ENCODE measurements around the gene PPP2R3C.
"Not testable (repeated sequence)": the region's sequence is repeated elsewhere in the genome, so short reads cannot be mapped to it uniquely, and the experiment has no call there.

Gene PPP2R3C

DNA sequence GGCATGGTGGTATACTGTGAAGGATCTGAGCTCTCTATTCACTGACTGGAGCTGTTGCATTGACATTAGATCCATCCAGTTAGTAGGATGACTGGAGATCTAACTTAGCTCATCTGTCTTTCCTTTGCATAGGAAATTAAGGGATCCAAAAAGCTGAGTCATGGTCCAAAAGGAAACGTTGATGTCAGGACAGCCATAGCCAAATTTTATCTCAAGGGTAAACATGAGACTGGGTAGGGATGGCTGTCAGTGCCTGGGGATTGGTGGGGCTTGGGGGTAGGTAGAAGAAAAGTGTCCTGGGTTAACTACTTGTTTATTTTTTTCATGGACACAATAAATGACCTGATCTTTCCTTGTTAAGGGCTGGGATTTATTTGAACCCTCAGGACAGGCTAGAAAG, 71.1 kb downstream of the PPP2R3C start:
- DNase-seq, result no peak

DNA sequence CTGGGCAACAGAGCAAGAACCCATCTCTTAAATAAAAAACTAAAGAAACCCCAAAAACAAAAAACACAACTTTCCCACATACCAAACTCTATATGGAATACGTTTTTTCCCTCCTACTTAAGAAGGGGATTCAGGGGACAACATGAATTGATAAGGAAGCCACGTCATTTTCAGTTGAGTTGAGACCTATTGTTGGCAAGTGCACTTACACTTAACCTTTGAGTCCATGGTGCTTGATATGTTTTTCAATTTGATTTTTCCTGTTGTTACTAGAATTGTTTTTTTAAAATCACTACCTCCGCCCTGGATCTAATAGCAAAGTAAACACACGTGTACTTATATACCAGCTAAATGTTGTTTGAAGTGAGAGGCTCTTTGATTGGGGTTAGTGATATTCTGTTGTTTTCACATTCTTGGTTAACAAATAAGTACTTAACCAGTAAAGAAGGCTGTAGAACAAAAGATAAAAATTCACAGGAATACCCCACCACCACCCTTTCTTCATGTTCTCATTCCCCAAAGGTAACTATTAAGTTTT, 73.7 kb downstream of the PPP2R3C start:
- DNase-seq, result peak; percentile 48

DNA sequence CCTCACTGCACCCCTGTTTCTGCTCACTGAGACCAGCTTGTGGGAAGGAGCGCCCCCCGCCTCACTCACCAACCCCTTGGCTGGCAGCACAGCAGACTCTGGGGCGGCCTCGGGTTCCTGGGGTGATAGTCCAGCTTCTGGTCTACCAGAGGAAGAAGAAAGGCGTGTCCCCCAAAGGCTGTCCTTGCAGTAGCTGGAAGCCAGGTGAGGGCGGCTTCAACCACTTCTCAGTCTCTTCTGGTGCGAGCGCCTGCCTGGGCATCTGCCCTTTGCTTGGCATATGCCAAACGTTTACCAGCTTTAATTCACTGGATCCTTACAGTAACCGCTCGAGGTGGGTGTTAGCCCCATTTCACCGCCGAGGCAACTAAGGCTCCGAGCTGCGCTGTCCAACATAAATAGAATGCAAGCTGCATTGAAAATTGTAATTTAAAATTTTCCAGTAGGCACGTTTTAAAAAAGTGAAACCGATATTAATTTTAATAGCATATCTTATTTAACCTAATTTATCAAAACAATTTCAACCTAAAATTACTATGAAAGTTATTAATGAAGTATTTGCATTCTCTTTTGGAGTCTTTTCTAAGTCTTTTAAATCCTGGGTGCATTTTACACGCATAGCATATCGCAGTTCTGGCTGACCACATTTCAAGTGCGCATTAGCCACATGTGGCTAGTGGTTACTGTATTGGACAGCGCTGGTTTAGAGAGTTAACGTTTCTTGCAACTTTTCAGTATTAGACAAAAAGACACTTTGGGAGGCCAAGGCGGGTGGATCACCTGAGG, 74.8 kb downstream of the PPP2R3C start:
- DNase-seq, result peak; percentile 70

DNA sequence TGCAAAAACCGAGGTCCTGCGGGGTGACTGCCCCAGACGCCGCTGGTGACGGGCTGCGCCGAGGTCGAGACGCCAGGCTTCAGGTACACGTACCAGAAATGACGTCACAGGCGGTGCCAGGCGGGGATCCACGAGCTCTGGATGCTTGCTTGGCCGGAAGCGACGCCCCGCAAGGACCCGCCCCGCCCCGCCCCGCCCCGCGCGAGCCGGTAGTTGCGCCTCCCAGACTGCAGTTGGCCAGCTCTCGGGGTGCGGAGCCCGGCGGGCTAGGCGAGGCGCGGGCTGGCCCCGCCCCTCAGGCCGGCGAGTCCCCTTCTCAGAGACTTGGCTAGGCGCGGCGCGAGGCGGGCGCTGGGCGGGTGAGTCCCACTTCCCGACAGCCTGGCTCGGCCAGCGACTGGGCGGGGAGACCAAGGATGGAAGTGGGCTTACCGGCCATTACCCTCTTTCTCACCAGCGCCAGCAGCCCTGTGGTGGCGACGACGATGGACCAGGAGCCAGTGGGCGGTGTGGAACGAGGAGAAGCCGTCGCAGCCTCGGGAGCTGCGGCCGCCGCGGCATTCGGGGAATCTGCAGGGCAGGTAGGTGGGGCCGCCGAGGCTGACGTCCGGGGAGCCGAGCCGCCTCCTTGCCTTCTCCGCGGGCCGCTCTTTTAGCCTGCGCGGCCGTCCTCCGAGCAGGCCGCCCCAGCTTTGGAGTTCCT, 75.6 kb downstream of the PPP2R3C start, which contains the start of gene FAM177A1:
Gene FAM177A1, plus strand, starts transcription at position 225 of the 703 bp plus-strand sequence. Its CDS starts 192 bp downstream, at position 417.
- peak; percentile 99 for DNase-seq

DNA sequence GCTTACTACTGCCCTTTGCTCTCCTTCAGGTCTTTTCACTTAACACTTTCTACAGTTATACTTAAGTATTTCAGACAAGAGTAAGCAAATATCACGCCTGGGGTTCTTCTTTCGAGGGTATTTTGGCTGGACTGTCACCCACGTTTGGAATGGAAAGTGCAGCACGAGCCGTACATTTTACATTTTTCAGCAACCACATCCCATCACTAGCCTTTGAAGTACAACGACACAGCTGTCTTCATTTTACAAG, 76.1 kb downstream of the PPP2R3C start:
- DNase-seq, result peak; percentile 58

DNA sequence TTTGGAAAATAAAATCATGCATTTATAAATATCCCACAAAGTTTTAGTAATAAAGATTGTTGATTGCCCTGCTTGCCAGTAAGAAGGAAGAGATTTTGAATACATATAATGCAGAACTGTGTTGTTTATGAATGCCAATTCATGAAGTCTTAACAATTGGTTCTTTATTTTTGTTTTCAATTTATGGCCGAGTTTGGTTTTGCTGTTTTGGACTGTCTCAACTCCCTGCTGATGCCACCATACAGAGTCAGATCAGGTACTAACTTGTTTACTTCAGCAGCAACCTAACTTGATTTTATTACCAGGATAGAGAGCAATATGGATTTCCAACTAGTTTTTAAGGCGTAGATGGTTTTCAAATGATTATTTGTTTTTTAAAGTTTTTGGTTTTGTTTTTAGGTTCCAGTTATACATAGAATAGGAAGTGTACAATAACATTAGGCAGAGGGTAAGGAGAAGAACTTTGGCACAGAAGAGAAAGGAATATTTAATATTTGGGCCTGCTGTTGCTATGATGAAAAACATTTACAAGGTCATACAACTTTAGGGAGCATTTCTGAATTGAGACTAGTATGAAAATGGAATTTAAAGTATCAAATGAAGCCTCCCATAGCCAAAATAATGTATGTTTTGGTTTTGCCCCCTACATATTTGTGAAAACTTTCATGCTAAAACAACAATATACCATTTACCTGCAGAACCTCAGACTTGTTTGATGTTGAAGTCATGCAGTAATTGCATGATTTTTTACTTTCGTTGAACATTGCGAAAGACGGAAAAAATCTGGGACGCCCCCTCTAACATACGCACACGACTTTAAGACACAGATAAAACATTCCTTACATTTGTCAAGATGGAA, 76.6 kb downstream of the PPP2R3C start:
- no peak for DNase-seq

DNA sequence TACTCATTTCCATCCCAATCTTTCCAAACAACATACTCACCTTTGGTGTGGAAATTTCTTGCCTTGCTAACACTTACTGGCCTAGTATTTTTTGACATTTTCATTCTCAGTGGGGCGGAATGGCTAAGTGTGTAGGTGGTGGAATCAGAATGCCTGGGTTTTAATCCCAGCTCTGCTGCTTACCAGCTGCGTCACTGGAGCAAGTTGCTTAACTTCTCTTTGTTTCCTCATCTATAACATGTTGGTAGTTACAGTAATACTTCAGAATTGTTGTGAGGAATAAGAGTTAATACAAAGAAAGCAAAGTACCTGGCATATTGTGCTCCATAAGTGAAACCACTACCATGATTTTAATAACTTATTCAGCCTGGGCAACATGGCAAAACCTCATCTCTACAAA, 78.7 kb downstream of the PPP2R3C start:
- DNase-seq, result no peak

DNA sequence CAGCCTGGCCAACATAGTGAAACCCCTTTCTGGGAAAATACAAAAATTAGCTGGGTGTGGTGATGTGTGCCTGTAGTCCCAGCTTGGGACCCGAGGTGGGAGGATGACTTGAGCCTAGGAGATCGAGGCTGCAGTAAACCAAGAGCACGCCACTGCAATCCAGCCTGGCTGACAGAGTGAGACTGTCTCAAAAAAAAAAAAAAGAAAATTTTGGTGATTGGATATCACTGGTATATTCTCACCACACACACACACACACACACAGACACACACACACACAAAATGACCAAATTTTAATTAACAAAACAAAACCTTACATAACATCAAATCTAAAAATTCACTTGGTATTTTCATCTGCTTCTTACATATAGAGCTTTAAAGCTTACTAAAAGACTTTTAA, 79.2 kb downstream of the PPP2R3C start:
- DNase-seq, result no peak

DNA sequence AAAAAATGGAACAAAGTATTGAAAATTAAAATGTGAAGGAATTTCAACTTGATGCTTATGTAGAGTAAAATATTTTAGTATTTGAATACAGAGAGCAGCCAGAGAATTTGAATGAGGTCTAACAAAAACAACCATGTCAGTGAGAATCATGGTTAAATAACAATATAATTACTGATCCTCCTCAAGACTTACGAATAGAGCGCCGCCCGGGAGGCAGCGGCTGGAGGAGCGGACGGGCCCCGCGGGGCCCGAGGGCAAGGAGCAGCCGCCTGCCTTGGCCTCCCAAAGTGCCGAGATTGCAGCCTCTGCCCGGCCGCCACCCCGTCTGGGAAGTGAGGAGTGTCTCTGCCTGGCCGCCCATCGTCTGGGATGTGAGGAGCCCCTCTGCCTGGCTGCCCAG, 83.5 kb downstream of the PPP2R3C start:
- not testable (repeated sequence) for DNase-seq
